Natural killer cell (primary cell): ENCODE data around the gene GSTP1. TPM values are rescaled to one million over a fixed set of nuclear protein-coding genes. Genes with fewer than 3 reads are reported as not detected.

ENCODE experiments used
- ATAC-seq, 3 donors: fragments of 150-1000 bp in 2 of 3; fragments of 200-7000 bp in 1 of 3; cut with Tn5 transposase; 1 replicate in 1 of 3; 2 replicates in 2 of 3; pipeline ENCODE4 v1.10.0; 2021; ENCODE audit warnings: mild to moderate bottlenecking in 2 of 3, moderate library complexity in 2 of 3
- DNase-seq, 2 donors: peaks; one replicate each; pipeline versions ENCODE4 v3.0.0 to v3.0.0-alpha.2; 2013 to 2021; ENCODE audit warnings: mixed read lengths in 1 of 2
- H3K27ac ChIP-seq: one replicate; pipeline ENCODE4 v1.5.1; 2013; ENCODE audit warnings: mild to moderate bottlenecking, low read length
- H3K27me3 ChIP-seq: one replicate; pipeline ENCODE4 v1.6.1; 2013; ENCODE audit warnings: low read length; ENCODE audit not compliant: control insufficient read depth, insufficient read depth
- H3K36me3 ChIP-seq: one replicate; pipeline ENCODE4 v1.6.1; 2013; ENCODE audit warnings: low read length; ENCODE audit not compliant: control insufficient read depth, insufficient read depth
- H3K4me1 ChIP-seq: one replicate; pipeline ENCODE4 v1.6.1; 2013; ENCODE audit warnings: low read length; ENCODE audit not compliant: control insufficient read depth, insufficient read depth
- H3K4me3 ChIP-seq: one replicate; pipeline ENCODE4 v1.5.1; 2013; ENCODE audit warnings: low read length
- H3K9me3 ChIP-seq: one replicate; pipeline ENCODE4 v1.6.1; 2013; ENCODE audit warnings: low read length; ENCODE audit not compliant: control insufficient read depth, insufficient read depth
- H3K27ac Mint-ChIP-seq, 2 donors: one replicate each; pipeline ENCODE4 v1.8.0; 2022; ENCODE audit warnings: mild to moderate bottlenecking in 2 of 2, mixed read lengths in 2 of 2, moderate library complexity in 1 of 2
- H3K27me3 Mint-ChIP-seq, 2 donors: one replicate each; pipeline ENCODE4 v1.8.0; 2022; ENCODE audit warnings: low read depth in 2 of 2, mixed read lengths in 2 of 2
- H3K36me3 Mint-ChIP-seq: one replicate; pipeline ENCODE4 v1.8.0; 2022; ENCODE audit warnings: mixed read lengths
- H3K4me1 Mint-ChIP-seq, 2 donors: one replicate each; pipeline ENCODE4 v1.8.0; 2022; ENCODE audit warnings: mixed read lengths in 2 of 2
- H3K4me3 Mint-ChIP-seq: one replicate; pipeline ENCODE4 v1.8.0; 2022; ENCODE audit warnings: mild to moderate bottlenecking, moderate library complexity, mixed read lengths
- H3K9me3 Mint-ChIP-seq, 2 donors: one replicate each; pipeline ENCODE4 v1.8.0; 2022; ENCODE audit warnings: mixed read lengths in 2 of 2
- WGBS: methylation state at CpG from one replicate; pipeline ENCODE4 v1.1.7; 2013; ENCODE audit warnings: missing lambda C conversion rate; ENCODE audit not compliant: insufficient coverage; 5-methylcytosine and 5-hydroxymethylcytosine counted together
- intact Hi-C: fragments of 100-400 bp; cut with micrococcal nuclease; formaldehyde crosslinking; loops from one replicate; pipeline ENCODE4 v1.14.2; 2022
- total RNA-seq, 4 donors: library from RNA; stranded (reverse); fragments of 120-200 nt in 1 of 4; gene quantifications; one replicate each; pipeline versions ENCODE4 v1.2.3 to v1.2.4, GENCODE V29; 2013 to 2022
- TF ChIP-seq, protein P1 (sequence below): fragments of 200-600 bp; IDR thresholded peaks from one replicate; pipeline ENCODE4 v1.8.0; 2022; ENCODE audit warnings: antibody characterized with exemption

The GSTP1 gene
- total RNA-seq, 3 donors from 2014 or later (not counting 1 experiment from before 2014, with no cell fraction given): 172 to 218 (median 212) TPM

- intact Hi-C loops: no loop called here
- H3K4me1 Mint-ChIP-seq: peaks cover 5 to 22% of the 10 kb centered on the region in 2 donors
- no peak overlapping the region for H3K27ac Mint-ChIP-seq
- peak overlapping the region; percentile 40 for H3K4me3 Mint-ChIP-seq
- H3K27me3 ChIP-seq: no peaks in the 10 kb centered on the region
- ATAC-seq (no peak), DNase-seq (no peak)
- H3K9me3 Mint-ChIP-seq: no peaks in the 10 kb centered on the region
- peaks cover 23% of the 10 kb centered on the region for H3K4me1 ChIP-seq
- TF ChIP-seq, protein P1, sequence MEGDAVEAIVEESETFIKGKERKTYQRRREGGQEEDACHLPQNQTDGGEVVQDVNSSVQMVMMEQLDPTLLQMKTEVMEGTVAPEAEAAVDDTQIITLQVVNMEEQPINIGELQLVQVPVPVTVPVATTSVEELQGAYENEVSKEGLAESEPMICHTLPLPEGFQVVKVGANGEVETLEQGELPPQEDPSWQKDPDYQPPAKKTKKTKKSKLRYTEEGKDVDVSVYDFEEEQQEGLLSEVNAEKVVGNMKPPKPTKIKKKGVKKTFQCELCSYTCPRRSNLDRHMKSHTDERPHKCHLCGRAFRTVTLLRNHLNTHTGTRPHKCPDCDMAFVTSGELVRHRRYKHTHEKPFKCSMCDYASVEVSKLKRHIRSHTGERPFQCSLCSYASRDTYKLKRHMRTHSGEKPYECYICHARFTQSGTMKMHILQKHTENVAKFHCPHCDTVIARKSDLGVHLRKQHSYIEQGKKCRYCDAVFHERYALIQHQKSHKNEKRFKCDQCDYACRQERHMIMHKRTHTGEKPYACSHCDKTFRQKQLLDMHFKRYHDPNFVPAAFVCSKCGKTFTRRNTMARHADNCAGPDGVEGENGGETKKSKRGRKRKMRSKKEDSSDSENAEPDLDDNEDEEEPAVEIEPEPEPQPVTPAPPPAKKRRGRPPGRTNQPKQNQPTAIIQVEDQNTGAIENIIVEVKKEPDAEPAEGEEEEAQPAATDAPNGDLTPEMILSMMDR: no peak
- H3K27me3 Mint-ChIP-seq: no peaks in the 10 kb centered on the region
- H3K4me3 ChIP-seq: no peak overlapping the region
- no peaks in the 10 kb centered on the region for H3K36me3 Mint-ChIP-seq
- WGBS: 97% methylated on average over 6 of the region's 6 CpGs
- H3K9me3 ChIP-seq: no peaks in the 10 kb centered on the region
- H3K27ac ChIP-seq: no peak overlapping the region
- H3K36me3 ChIP-seq: no peaks in the 10 kb centered on the region
Observed at GRCh38 chr11:67627441-67627811, 43.8 kb downstream of the GSTP1 start.

GRCh38 chr11:67627812-67628624, 44.4 kb downstream of the GSTP1 start:
- no peaks in the 10 kb centered on the region for H3K36me3 Mint-ChIP-seq
- H3K27ac Mint-ChIP-seq: no peak overlapping the region
- H3K4me3 Mint-ChIP-seq: peak overlapping the region; percentile 4
- no peaks in the 10 kb centered on the region for H3K9me3 ChIP-seq
- no peaks in the 10 kb centered on the region for H3K36me3 ChIP-seq
- intact Hi-C loops: loop anchor here (2.0 kb wide), 1 partner anchor 13 kb away; no protein-coding TSS in a partner anchor
- H3K4me1 ChIP-seq: peaks cover 23% of the 10 kb centered on the region
- peaks cover 5 to 22% of the 10 kb centered on the region in 2 donors for H3K4me1 Mint-ChIP-seq
- H3K9me3 Mint-ChIP-seq: no peaks in the 10 kb centered on the region
- H3K27ac ChIP-seq: no peak overlapping the region
- ATAC-seq: no peak
- DNase-seq: no peak
- TF ChIP-seq, protein P1: no peak
- WGBS: 95% methylated on average over 15 of the region's 15 CpGs
- H3K27me3 Mint-ChIP-seq: no peaks in the 10 kb centered on the region
- no peak overlapping the region for H3K4me3 ChIP-seq
- H3K27me3 ChIP-seq: no peaks in the 10 kb centered on the region

GRCh38 chr11:67628710-67629385, 45.2 kb downstream of the GSTP1 start:
- H3K27me3 Mint-ChIP-seq: no peaks in the 10 kb centered on the region
- no peaks in the 10 kb centered on the region for H3K36me3 ChIP-seq
- intact Hi-C loops: loop anchor here (1.0 to 2.0 kb wide), 2 partner anchors 14 to 30 kb away; no protein-coding TSS in a partner anchor
- peaks cover 23% of the 10 kb centered on the region for H3K4me1 ChIP-seq
- H3K27ac Mint-ChIP-seq: peak overlapping the region in 1 of 2 donors; percentile 95
- no peak overlapping the region for H3K4me3 ChIP-seq
- ATAC-seq (no peak), DNase-seq (no peak)
- no peaks in the 10 kb centered on the region for H3K9me3 ChIP-seq
- no peaks in the 10 kb centered on the region for H3K9me3 Mint-ChIP-seq
- H3K36me3 Mint-ChIP-seq: no peaks in the 10 kb centered on the region
- H3K4me3 Mint-ChIP-seq: peak overlapping the region; percentile 86
- TF ChIP-seq, protein P1: no peak
- peaks cover 5 to 22% of the 10 kb centered on the region in 2 donors for H3K4me1 Mint-ChIP-seq
- H3K27me3 ChIP-seq: no peaks in the 10 kb centered on the region
- H3K27ac ChIP-seq: peak overlapping the region; percentile 39
- 65% methylated on average over 25 of the region's 25 CpGs for WGBS
